Activated CD4-positive, alpha-beta T cell treated with anti-CD3 and anti-CD28 coated beads for 36 hours (primary cell): ENCODE measurements around the gene ATF7IP2. TPM values are rescaled to one million over a fixed set of nuclear protein-coding genes. Genes with fewer than 3 reads are reported as not detected.
"Not testable (repeated sequence)": the region's sequence is repeated elsewhere in the genome, so short reads cannot be mapped to it uniquely, and the experiment has no call there.

Experiments used
- ATAC-seq: fragments of 200-7000 bp; cut with Tn5 transposase; one replicate; pipeline ENCODE4 v1.10.0; 2021; ENCODE audit warnings: mild to moderate bottlenecking, moderate library complexity
- CTCF ChIA-PET: fragments of 350-600 bp; sonication (Branson Sonifier 250); formaldehyde crosslinking; loops from one replicate; lab custom pipeline; 2021; ENCODE audit warnings: antibody characterized with exemption; lab: Charles Lee
- POLR2A ChIA-PET: fragments of 350-600 bp; sonication (Branson Sonifier 250); formaldehyde crosslinking; loops from one replicate; lab custom pipeline; 2021; ENCODE audit warnings: antibody characterized with exemption, inconsistent platforms; lab: Charles Lee
- DNase-seq: peaks from one replicate; pipeline ENCODE4 v3.0.0-alpha.2; 2020
- H3K27ac Mint-ChIP-seq: one replicate; pipeline ENCODE4 v1.8.0; 2021; ENCODE audit warnings: mixed read lengths
- H3K27me3 Mint-ChIP-seq: one replicate; pipeline ENCODE4 v1.8.0; 2021; ENCODE audit warnings: mixed read lengths
- H3K36me3 Mint-ChIP-seq: one replicate; pipeline ENCODE4 v1.8.0; 2021; ENCODE audit warnings: low read depth, mixed read lengths
- H3K4me1 Mint-ChIP-seq: one replicate; pipeline ENCODE4 v1.8.0; 2021; ENCODE audit warnings: mixed read lengths
- H3K4me3 Mint-ChIP-seq: one replicate; pipeline ENCODE4 v1.8.0; 2021; ENCODE audit warnings: mild to moderate bottlenecking, moderate library complexity, mixed read lengths
- H3K9me3 Mint-ChIP-seq: one replicate; pipeline ENCODE4 v1.8.0; 2021; ENCODE audit warnings: low read depth, mixed read lengths
- intact Hi-C, 2 experiments: fragments of 100-400 bp; cut with DNase I in 1 of 2; cut with micrococcal nuclease in 1 of 2; formaldehyde crosslinking; loops; one replicate each; pipeline versions ENCODE4 v1.14.2 to v1.15.1; 2022 to 2024; cut with DNase I, micrococcal nuclease
- total RNA-seq, 2 experiments: library from RNA; stranded (reverse); gene quantifications; one replicate each; pipeline ENCODE4 v1.2.3, GENCODE V29; 2021

The ATF7IP2 gene
- total RNA-seq, 2 experiments from 2014 or later: 20.0 to 21.9 TPM

DNA sequence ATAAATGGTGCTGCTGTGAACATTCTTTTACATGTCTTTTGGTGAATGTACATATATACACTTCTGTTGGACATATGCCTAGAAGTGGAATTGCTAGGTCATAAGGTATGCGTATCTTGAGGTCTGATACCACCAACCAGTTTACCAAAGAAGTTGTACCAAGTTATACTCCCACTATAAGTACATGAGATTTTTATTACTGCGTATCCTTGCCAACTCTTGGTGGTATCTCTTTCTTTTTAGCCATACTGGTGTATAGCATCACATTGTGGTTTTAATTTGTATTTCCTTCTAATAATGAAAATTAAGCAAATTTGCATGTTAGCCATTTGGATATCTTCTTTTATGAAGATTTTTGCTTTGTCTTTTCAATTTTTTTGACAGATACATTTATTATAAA is 80.5 kb downstream of the ATF7IP2 start:
- DNase-seq (no peak), ATAC-seq (no peak)
- Mint-ChIP-seq H3K27me3 (no peaks in the 10 kb centered on the region), H3K9me3 (peaks cover 4% of the 10 kb centered on the region), H3K4me1 (peaks cover 2% of the 10 kb centered on the region), H3K4me3 (no peak overlapping the region), H3K36me3 (peaks cover 59% of the 10 kb centered on the region), H3K27ac (no peak overlapping the region)
- ChIA-PET CTCF (no interaction called here), POLR2A (no interaction called here)
- intact Hi-C loops: no loop called here

DNA sequence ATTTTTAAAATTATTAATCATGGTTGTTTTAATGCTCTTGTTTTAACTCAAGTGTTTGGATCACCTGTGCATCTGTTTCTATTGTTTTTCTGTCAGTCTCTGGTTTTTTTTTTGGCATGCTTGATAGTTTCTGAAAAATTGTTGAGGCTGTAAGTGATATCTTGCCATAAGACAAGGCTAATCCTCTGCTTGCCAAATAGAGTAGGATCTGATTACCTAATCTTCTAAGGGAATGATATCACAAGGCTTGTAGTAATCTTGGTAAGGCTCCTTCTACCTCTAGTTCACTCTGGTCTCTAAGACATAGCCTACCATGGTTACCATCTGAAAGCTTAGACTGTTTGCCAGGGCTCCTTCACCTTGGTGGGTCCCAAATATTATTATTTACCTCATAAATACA is 81.0 kb downstream of the ATF7IP2 start:
- Mint-ChIP-seq H3K4me1 (peaks cover 2% of the 10 kb centered on the region), H3K9me3 (peaks cover 4% of the 10 kb centered on the region), H3K4me3 (no peak overlapping the region), H3K27me3 (no peaks in the 10 kb centered on the region), H3K36me3 (peaks cover 59% of the 10 kb centered on the region), H3K27ac (no peak overlapping the region)
- ChIA-PET CTCF (no interaction called here), POLR2A (no interaction called here)
- intact Hi-C loops: no loop called here
- DNase-seq (no peak), ATAC-seq (no peak)

DNA sequence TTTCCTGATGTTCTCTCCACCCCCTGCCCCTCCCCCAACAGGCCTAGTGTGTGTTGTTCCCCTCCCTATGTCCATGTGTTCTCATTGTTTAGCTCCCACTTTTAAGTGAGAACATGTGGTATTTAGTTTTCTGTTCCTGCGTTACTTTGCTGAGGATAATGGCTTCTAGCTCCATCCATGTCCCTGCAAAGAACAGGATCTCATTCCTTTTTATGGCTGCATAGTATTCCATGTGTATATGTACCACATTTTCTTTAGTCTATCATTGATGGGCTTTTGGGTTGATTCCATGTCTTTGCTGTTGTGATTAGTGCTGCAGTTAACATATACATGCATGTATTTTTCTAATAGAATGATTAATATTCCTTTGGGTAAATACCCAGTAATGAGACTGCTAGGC is 90.8 kb downstream of the ATF7IP2 start:
- intact Hi-C loops, H3K27me3 Mint-ChIP-seq, POLR2A ChIA-PET, ATAC-seq, H3K27ac Mint-ChIP-seq, H3K4me3 Mint-ChIP-seq, DNase-seq, H3K4me1 Mint-ChIP-seq: not testable (repeated sequence)
- H3K9me3 Mint-ChIP-seq: peaks cover 22% of the 10 kb centered on the region
- CTCF ChIA-PET: interaction anchor here (0.8 kb wide), 2 partner anchors 16 to 209 kb away, joined by 3 to 4 read pairs; no protein-coding TSS in a partner anchor
- H3K36me3 Mint-ChIP-seq: peaks cover 60% of the 10 kb centered on the region

DNA sequence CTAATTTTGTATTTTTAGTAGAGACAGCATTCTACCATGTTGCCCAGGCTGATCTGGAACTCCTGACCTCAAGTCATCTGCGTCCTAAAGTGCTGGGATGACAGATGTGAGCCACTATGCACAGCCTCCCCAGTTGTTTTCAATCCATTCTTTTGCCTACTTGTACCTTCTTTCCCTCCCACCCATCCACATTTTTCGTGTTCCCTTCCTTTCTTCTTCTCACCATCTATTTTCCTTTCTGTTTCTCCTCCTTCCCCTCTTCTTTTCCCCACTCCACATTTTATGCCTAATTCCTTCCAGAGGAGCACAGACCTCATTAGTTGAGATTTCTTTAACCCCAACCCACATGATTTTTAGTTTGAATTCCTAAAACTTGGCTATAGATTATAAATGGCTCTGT is 94.3 kb downstream of the ATF7IP2 start:
- intact Hi-C loops: no loop called here
- Mint-ChIP-seq H3K9me3 (peaks cover 31% of the 10 kb centered on the region), H3K4me1 (no peaks in the 10 kb centered on the region), H3K36me3 (peaks cover 55% of the 10 kb centered on the region), H3K27me3 (no peaks in the 10 kb centered on the region), H3K27ac (no peak overlapping the region), H3K4me3 (no peak overlapping the region)
- no peak for DNase-seq
- CTCF ChIA-PET: no interaction called here
- no peak for ATAC-seq
- POLR2A ChIA-PET: no interaction called here

DNA sequence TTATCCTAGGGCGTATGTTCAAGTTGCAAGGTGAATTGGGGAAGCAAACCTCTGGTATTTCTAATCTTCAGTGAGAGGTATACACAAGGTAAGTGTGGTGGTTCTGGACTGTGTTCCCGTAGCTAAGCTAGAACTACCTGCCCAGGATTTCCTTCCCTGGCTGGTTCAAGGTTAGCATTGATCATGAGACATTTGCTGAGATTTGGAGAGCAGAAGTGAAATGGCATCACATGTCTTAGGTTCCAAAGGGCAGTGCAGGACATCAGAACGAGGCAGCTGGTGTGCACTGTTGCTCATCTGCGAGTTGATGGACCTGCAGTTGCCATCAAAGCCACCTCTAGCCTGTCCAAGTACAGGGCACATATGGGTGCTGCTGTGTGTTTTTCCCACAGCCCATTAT is 99.3 kb downstream of the ATF7IP2 start:
- POLR2A ChIA-PET: interaction anchor here (0.6 kb wide), 1 partner anchor 32 kb away, joined by 7 read pairs; no protein-coding TSS in a partner anchor
- Mint-ChIP-seq H3K27me3 (no peaks in the 10 kb centered on the region), H3K27ac (no peak overlapping the region), H3K36me3 (peaks cover 33% of the 10 kb centered on the region), H3K4me1 (no peaks in the 10 kb centered on the region), H3K9me3 (peaks cover 27% of the 10 kb centered on the region), H3K4me3 (no peak overlapping the region)
- CTCF ChIA-PET: interaction anchor here (0.6 to 1.6 kb wide), 3 partner anchors 26 to 229 kb away, joined by 3 to 4 read pairs (median 3); no protein-coding TSS in a partner anchor
- ATAC-seq (no peak), DNase-seq (no peak)
- intact Hi-C loops: no loop called here

DNA sequence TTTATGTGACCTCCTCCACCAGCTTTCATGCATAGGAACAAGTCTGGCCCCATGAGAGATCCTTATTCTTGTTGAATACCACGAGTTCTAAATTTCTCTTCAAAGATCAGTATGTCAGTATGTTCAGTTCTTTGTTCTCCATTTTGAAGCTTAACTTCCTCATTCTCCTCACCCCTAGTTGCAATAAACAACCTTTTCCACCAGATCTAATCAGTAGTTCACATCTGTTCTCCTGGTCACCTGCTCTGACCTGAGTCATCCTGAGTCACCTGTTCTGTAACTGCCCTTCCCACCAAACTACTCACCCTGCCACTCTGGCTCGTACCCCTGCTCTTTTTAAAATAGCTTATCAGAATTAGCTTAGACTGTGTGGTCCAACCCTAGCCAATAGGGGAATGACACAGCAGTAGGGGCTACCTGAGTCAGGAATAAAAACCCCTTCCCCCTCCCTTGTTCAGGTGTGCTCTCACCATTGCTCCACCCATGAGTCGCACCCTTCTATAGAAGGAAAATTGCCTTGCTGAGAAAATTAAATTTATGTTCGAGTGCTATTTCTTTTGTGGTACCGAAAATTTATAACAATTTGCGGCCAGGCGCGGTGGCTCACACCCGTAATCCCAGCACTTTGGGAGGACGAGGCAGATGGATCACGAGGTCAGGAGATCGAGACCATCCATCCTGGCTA is 100.0 kb downstream of the ATF7IP2 start:
- H3K4me3 Mint-ChIP-seq: no peak overlapping the region
- H3K36me3 Mint-ChIP-seq: peaks cover 26% of the 10 kb centered on the region
- POLR2A ChIA-PET: interaction anchor here (0.6 kb wide), 3 partner anchors 19 to 31 kb away, joined by 3 to 9 read pairs (median 7); no protein-coding TSS in a partner anchor
- ATAC-seq (no peak), DNase-seq (no peak)
- no peak overlapping the region for H3K27ac Mint-ChIP-seq
- no peaks in the 10 kb centered on the region for H3K4me1 Mint-ChIP-seq
- CTCF ChIA-PET: interaction anchor here (0.6 to 1.0 kb wide), 3 partner anchors 26 to 29 kb away, joined by 3 read pairs; no protein-coding TSS in a partner anchor
- H3K27me3 Mint-ChIP-seq: no peaks in the 10 kb centered on the region
- peaks cover 23% of the 10 kb centered on the region for H3K9me3 Mint-ChIP-seq
- intact Hi-C loops: no loop called here

DNA sequence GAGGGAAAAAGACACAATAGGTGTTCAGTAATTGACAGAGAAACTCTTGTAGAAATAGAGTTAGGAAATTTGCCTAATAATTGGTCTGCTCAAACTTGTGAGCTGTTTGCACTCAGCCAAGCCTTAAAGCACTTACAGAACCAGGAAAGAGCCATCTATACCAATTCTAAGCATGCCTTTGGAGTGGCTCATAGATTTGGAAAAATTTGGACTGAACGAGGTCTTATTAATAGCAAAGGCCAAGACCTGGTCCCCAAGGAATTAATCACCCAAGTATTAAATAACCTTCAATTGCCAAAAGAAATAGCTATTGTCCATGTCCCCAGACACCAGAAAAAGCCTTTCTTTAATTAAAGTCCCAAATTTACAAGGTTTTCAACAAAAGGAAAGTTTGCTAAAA is 104.3 kb downstream of the ATF7IP2 start:
- Mint-ChIP-seq H3K9me3 (peaks cover 22% of the 10 kb centered on the region), H3K4me3 (no peak overlapping the region), H3K4me1 (no peaks in the 10 kb centered on the region), H3K27ac (no peak overlapping the region), H3K36me3 (peaks cover 3% of the 10 kb centered on the region), H3K27me3 (peaks cover 2% of the 10 kb centered on the region)
- no peak for DNase-seq
- no peak for ATAC-seq
- CTCF ChIA-PET: interaction anchor here (0.7 kb wide), 1 partner anchor 49 kb away, joined by 3 read pairs; no protein-coding TSS in a partner anchor
- POLR2A ChIA-PET: no interaction called here
- intact Hi-C loops: no loop called here

DNA sequence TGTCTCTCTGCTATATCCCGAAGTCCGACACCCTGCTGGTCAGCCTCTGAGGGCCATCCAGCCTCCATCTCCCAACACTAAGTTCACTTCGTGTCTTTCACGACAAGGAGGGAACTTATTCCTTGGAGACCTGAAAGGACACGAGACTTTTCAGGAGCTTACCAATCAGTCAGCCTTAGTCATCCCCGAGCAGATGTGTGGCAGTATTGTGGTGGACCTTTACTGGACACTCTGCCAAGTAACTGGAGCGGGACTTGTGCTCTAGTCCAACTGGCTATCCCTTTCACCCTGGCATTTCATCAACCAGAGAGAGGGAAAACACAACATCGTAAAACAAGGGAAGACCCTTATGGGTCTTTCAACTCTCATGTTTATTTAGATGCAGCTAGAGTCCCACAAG is 107.4 kb downstream of the ATF7IP2 start:
- no peak for ATAC-seq
- Mint-ChIP-seq H3K4me1 (no peaks in the 10 kb centered on the region), H3K27me3 (peaks cover 2% of the 10 kb centered on the region), H3K36me3 (no peaks in the 10 kb centered on the region), H3K4me3 (no peak overlapping the region), H3K9me3 (peaks cover 21% of the 10 kb centered on the region), H3K27ac (no peak overlapping the region)
- intact Hi-C loops: no loop called here
- no peak for DNase-seq
- CTCF ChIA-PET: interaction anchor here (0.5 to 1.3 kb wide), 3 partner anchors 17 to 172 kb away, joined by 3 to 4 read pairs (median 4); no protein-coding TSS in a partner anchor
- POLR2A ChIA-PET: no interaction called here

DNA sequence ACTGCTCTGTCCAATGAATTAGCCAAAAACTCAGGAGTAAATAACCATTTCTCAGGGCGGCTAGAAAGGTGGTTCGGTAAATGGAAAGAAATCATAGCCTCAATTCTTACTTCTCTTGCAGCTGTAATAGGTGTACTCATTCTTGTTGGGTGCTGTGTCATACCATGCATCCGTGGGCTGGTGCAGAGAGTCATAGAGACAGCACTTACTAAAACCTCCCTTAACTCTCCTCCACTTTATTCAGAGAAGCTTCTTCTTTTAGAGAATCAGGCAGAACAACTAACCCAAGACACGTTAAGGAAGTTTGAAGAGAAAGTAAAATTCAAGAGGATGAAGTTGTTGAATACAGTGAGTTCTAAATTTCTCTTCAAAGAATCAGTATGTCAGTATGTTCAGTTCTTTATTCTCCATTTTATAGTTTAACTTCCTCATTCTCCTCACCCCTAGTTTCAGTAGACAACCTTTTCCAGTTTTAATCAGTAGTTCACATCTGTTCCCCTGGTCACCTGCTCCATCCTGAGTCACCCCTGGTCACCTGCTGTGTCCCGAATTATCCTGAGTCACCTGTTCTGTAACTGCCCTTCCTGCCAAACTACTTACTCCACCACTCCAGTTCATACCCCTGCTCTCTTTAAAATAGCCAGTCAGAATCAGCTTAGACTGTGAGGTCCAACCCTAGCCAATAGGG is 108.6 kb downstream of the ATF7IP2 start:
- H3K9me3 Mint-ChIP-seq: peaks cover 21% of the 10 kb centered on the region
- DNase-seq (no peak), ATAC-seq (no peak)
- H3K4me1 Mint-ChIP-seq: no peaks in the 10 kb centered on the region
- H3K36me3 Mint-ChIP-seq: no peaks in the 10 kb centered on the region
- H3K27ac Mint-ChIP-seq: no peak overlapping the region
- ChIA-PET POLR2A (no interaction called here), CTCF (no interaction called here)
- H3K4me3 Mint-ChIP-seq: no peak overlapping the region
- H3K27me3 Mint-ChIP-seq: peaks cover 2% of the 10 kb centered on the region
- intact Hi-C loops: no loop called here

DNA sequence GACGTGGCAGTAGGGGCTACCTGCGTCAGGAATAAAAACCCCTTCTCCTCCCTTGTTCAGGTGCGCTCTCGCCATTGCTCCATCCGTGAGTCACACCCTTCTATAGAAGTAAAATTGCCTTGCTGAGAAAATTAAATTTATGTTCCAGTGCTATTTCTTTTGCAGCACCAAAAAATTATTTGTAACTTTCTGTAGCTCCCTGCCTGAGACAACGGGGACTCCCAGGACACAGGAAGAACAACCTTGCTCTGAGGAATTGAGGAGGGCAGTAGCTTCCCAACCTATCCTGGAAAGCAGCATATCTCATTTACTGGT is 109.1 kb downstream of the ATF7IP2 start:
- POLR2A ChIA-PET: no interaction called here
- Mint-ChIP-seq H3K4me1 (no peaks in the 10 kb centered on the region), H3K36me3 (no peaks in the 10 kb centered on the region), H3K27ac (no peak overlapping the region), H3K9me3 (peaks cover 21% of the 10 kb centered on the region), H3K4me3 (no peak overlapping the region), H3K27me3 (peaks cover 2% of the 10 kb centered on the region)
- ATAC-seq: no peak
- CTCF ChIA-PET: no interaction called here
- no peak for DNase-seq
- intact Hi-C loops: no loop called here

DNA sequence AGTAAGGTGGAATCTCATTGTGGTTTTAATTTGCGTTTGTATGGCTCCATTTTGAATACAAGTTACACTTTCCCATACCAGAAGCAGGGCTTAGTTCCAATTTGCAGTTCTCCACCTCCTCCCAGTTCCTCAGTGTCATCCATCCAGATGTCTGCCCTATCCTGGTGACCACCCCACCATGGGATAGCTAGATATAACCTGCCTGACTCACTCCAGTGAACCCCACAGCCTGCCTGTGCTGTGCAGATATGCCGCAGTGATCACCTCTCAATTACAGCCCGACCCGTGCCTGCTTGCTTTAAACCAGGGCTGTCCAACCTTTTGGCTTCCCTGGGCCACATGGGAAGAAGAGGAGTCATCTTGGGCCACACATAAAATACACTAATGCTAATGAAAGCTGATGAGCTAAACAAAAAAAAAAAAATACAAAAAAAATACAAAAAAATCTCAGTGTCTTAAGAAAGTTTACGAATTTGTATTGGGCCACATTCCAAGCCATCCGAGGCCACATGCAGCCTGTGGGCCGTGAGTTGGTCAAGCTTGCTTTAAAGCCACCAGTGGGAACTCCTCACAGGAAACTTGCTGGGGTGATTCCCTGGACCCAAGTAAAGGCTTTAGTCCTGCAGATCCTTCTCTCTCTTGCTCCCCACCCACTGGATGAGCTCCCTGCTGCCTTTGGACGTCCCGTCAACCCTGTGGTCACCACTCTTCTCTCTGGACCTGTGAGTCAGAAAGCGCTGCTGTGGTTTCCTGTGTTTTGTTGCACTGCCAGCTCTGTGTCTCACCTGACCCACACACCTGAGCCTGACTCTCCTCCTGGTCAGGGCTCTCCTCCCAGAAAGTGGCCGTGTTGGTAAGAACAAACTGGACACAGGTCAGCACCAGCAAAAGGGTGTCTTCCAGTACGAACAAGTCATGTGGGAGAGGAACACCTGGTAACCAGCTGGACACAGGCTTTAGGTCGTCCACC is 111.6 kb downstream of the ATF7IP2 start:
- peaks cover 2% of the 10 kb centered on the region for H3K27me3 Mint-ChIP-seq
- peak; percentile 35 for DNase-seq
- intact Hi-C loops: no loop called here
- peaks cover 21% of the 10 kb centered on the region for H3K9me3 Mint-ChIP-seq
- ChIA-PET POLR2A (no interaction called here), CTCF (interaction anchor here (0.7 to 1.4 kb wide), 2 partner anchors 12 to 134 kb away, joined by 4 to 6 read pairs; no protein-coding TSS in a partner anchor)
- H3K36me3 Mint-ChIP-seq: no peaks in the 10 kb centered on the region
- ATAC-seq: peak; percentile 28
- no peaks in the 10 kb centered on the region for H3K4me1 Mint-ChIP-seq
- H3K27ac Mint-ChIP-seq: no peak overlapping the region
- no peak overlapping the region for H3K4me3 Mint-ChIP-seq
